Activated T-cell treated with anti-CD3 and anti-CD28 coated beads, Interleukin-2, amount 50 U/mL, for 48 hours (primary cell): Measurements from ENCODE around the gene PSMC5.

Experiments used
- DNase-seq, 2 experiments: peaks; one replicate each; pipeline ENCODE4 v3.0.0-alpha.2; 2020

The PSMC5 gene

DNA sequence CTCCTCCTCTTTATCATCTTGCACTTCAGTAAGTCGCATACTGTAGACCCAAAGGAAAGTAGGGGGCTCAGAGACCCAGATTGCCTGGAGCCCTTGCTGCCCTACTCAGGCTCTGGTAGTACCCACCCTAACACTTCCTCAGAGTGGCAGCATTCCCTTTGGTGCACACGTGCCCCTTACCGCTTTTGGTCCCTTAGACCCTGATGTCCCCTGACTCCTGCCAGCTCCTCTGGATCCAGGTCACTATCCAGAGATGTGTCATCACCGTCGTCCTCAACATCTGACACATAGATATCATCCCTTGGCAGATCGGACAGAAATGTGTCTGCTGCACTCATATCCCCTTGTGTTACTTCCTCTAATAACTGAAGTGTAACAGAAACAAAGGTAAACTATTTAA is 5.4 kb upstream of the PSMC5 start:
- no peak for DNase-seq

GRCh38 chr17:63822537-63822936 is 4.7 kb upstream of the PSMC5 start:
- DNase-seq: no peak

DNA sequence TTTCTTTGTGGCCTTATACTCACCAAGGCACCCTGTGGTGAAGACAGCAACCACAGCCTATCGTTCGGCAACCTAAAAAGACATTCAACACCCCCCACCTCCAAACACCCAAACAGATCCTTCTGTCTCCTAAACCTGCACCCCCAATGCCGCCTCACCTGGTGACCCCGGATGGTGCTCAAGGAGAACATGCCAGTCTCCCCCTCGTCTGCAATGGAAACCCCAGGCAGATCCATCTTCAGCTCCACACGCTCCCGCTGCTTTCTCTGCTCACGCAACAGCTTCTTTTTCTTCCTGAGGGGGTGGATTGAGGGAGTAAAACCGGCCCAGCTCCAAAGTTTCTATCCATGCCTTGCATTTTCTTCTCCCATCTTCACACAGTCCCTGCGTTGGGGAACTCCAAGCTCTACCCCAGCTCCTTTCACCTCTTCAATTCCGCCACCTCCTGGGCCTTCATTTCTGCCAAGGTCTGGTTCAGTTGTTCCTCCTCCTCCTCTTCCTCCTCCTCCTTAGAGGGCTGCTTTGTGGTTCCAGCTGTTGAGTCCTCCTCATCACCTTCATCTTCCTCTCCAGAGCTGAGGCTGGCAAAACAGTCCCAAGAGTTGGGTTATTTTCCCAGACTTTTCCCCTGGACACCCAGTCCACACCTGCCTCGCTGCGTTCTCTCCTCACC is 3.4 kb upstream of the PSMC5 start:
- DNase-seq: no peak

DNA sequence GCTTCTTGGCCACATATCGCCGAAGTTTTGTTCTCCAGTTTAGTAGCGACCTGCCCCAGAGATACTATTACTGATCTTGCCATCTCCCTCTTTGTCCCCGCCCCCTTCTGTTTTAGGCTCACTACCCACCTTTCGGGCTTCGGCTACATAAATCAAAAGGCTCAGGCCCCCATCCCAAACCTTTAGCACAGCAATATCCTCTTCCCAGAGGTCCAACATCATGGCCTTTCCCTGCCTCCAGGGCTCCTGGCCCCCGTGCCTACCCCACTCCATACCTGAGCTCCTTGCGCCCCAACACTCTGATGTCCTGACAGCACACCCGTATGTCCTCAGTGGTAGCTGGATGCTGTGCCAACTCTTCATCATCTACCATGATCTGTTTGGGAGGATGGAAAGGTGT is 2.9 kb upstream of the PSMC5 start:
- DNase-seq: no peak

DNA sequence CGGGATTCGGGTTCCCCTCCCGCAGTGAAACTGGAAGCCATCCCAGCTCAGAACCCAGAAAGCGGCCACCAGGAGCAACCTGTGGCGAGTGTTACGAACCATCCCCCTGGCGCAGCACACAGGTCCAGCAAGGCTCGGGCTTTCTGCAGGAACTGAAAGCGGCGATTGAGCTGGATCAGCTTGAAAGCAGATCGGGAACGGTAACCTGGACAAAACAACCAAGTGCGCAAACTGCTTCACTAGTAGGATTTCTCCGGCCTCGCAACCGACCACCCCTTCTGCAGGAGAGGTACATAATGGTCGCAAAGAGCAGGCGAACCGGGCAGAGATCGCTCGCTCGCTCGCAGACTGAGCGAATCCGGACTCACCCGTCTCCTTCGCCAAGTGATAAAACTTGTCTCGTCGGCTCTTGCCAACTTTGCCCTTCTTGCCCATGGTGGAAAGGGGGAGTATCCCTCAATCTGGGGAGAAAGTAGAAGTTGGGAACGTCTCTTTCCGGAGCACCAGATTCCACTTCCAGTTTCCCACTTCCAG is 696 bp upstream of the PSMC5 start:
- peak in 1 of 2 experiments; percentile 28 for DNase-seq

DNA sequence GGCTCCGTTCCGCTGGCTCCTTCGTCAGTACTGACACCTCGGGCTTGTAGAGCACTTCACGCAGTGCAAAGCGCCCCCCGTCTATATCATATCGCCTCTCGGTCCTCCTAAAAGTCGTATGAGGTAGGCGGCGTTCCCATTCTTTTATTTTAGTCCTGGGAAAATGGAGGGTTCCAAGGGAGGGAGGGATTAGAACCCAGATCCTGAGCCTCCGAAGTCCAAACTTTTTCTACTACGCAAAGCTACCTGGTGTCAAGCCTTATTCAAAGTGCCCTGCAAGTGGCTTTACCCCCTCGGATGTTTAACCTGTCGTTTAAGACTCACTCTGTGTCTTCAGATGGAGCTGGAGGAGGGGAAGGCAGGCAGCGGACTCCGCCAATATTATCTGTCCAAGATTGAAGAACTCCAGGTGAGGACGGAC is 580 bp downstream of the PSMC5 start:
- DNase-seq: peak in 1 of 2 experiments; percentile 26

GRCh38 chr17:63828936-63829335 is 1.7 kb downstream of the PSMC5 start:
- DNase-seq: no peak

DNA sequence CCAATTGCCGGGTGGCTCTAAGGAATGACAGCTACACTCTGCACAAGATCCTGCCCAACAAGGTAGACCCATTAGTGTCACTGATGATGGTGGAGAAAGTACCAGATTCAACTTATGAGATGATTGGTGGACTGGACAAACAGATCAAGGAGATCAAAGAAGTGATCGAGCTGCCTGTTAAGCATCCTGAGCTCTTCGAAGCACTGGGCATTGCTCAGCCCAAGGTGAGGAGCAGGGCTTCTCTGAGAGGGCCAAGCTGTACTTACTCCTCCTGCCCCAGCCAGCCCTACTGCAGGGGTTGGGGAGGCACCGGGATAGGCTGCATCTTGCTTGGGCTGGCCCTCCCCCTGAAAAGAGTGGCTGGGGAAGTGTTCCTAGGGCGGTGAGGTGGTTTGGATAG is 3.0 kb downstream of the PSMC5 start:
- no peak for DNase-seq

DNA sequence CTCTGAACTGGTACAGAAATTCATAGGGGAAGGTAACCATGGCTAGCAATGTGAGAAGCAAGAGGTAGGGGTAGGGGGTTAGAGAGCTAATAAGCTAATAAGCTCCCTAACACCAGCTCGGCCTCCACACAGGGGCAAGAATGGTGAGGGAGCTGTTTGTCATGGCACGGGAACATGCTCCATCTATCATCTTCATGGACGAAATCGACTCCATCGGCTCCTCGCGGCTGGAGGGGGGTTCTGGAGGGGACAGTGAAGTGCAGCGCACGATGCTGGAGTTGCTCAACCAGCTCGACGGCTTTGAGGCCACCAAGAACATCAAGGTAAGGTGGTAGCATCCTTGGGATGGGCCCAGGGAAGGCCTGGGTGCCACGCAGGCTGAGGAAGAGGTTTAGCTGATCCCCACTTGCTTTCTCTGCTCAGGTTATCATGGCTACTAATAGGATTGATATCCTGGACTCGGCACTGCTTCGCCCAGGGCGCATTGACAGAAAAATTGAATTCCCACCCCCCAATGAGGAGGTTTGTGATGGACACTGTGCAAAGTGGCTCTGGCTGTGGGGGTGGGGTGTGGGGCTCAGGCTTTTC is 3.8 kb downstream of the PSMC5 start:
- peak in 1 of 2 experiments; percentile 16 for DNase-seq

DNA sequence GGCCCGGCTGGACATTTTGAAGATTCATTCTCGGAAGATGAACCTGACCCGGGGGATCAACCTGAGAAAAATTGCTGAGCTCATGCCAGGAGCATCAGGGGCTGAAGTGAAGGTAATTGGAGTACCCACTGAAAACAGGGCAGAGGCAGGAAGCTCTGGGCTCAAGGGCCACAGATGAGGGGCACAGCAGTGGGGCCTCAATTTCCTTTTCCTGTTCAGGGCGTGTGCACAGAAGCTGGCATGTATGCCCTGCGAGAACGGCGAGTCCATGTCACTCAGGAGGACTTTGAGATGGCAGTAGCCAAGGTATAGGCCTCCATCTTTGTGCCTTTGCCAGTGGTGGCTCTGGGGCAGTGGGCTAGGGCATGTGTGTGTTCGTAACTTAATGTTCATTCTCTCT is 4.3 kb downstream of the PSMC5 start:
- no peak for DNase-seq

DNA sequence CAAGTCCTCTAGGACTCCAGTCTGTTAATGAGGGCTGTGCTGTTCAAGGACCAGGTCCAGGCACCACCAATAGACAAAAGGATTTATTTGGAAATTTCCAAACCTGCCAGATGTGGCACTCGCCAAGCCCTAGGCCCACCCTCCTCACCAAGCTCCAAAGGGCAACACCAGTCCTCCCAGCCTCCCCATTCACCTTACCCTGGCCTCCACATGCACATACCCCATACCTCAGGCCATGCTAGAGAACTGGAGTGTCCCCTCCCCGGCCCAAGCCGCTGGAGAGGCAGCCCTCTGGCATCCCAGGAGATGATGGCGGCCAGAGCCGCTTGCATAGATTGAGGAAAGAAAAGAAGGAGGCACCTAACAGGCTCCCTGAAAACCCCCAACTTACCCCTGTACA is 4.8 kb downstream of the PSMC5 start:
- DNase-seq: no peak

- peak in 1 of 2 experiments; percentile 29 for DNase-seq
Observed at GRCh38 chr17:63832455-63832854, 5.2 kb downstream of the PSMC5 start.

DNA sequence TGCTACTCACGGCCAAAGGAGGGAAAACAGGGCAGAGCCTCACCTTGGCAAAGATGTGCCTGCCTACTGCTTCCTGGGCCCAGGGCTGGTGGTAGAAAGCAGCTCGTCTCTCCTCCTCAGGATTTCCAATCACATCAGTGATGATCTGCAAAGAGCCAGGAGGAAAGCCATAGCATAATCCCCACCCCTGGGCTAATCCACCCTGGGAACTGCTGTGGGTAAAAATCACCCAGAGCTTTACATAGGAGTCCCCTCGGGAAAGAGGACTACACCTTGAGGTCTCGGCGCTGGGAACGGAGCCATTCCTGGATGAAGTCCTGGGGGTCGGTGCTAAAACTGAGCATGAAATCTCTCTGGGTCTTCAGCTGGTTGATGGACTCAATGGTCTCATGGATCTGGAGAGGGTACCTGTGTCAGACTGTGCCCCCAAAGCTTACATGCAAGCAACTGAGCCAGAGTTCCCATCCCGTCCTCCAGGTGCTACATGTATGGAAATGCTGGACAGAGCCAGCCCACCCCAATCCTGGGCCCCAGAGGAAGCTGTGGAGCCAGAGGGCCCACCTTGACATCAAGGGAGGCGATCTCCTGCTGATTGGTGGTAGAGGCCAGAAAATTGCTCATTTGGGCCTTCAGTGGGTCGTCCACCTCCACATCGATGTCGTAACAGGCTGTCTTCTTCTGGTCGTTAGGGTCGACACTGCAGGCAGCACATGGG is 6.0 kb downstream of the PSMC5 start:
- peak in 1 of 2 experiments; percentile 23 for DNase-seq

GRCh38 chr17:63833741-63834373 is 6.6 kb downstream of the PSMC5 start:
- no peak for DNase-seq

- DNase-seq: peak; percentile 74 to 81
Observed at GRCh38 chr17:63834431-63835166, 7.4 kb downstream of the PSMC5 start.

- peak in 1 of 2 experiments; percentile 21 for DNase-seq
Observed at GRCh38 chr17:63835167-63835720, 8.0 kb downstream of the PSMC5 start.

GRCh38 chr17:63836811-63837210 is 9.6 kb downstream of the PSMC5 start:
- DNase-seq: no peak

- no peak for DNase-seq
Observed at GRCh38 chr17:63837480-63837879, 10.2 kb downstream of the PSMC5 start.

DNA sequence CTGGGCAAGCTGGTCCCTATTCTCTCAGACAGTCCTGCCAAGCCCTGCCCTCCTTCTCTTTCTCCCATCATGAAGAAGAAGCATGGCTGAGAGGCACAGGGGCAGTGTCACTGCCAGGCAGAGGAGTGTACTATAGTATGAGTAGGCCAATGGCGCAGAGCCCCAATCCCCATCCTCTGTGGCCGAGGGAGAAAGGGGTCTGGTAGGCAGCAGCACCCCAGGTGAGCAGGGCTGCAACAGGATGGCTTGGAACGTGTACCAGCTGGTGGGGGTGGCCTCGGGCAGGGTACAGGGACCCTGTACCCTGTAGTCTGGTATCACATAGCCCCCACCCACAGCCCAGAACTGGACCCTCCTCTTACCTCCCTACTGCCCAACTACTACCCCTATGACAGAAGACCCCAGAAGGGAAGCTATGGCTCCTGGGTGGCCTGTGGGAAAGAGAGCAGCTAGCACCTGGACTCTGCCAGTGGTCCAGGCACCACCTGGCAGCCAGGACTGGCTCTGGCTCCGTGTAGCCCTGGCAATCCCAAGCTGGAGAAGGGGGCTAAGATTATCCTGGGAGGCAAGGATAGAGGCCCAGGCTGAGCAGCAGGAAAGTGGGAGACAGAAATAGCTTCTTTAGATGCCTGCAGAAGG is 10.8 kb downstream of the PSMC5 start:
- no peak for DNase-seq

GRCh38 chr17:63838631-63839171 is 11.5 kb downstream of the PSMC5 start:
- no peak for DNase-seq

GRCh38 chr17:63840591-63841349 is 13.5 kb downstream of the PSMC5 start:
- peak in 1 of 2 experiments; percentile 25 for DNase-seq
